NCI-H128 (cell line): ENCODE data around the gene ANKRD44.
A peak's percentile ranks its signal among the peaks of the same experiment; 100 is the strongest.
"Not testable (repeated sequence)": the region's sequence is repeated elsewhere in the genome, so short reads cannot be mapped to it uniquely, and the experiment has no call there.

Source experiments
- DNase-seq: peaks from one replicate; lab custom pipeline; 2025; ENCODE audit not compliant: unreplicated experiment; lab: John Stamatoyannopoulos, UW

The ANKRD44 gene

DNA sequence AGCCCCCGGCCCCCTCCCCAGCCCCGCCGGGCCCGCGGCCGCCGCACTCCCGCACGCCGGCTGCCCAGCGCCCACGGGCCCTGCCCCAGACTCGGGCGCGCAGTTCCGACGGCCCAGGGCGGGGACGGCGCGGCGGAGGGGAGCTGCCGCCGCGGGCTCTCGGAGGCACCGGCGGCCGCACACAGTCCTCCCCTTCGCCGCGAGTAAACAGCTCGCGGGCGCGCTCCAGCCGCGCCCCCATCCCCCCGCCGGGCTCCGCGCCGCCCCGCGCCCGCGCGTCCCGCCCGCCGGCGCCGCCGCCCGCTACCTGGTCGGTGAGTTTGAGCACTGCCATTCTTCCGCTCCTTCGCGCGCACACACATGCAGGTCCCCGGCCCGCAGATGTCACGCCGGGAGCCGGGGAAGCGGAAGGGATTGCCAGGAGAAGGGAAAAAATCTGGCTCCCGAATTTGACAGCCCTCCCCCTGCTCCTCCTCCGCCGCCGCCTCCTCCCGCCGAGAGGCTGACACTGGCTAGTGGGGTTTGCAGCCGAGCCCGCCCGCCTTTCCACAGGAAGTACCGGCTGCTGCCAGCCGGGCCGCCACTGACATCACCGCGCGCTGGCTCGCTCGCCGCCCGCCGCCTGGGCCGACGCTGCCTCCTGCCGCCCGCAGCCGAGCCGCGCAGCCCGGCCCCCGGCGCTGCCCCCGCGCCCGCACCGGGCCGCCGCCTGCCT, at the start of gene ANKRD44:
ANKRD44 (minus strand) TSS at position 510 of the 715 bp plus-strand sequence; CDS start at position 334, 176 bp downstream.
- DNase-seq: peak; percentile 29

GRCh38 chr2:197359859-197360258, 49.3 kb upstream of the ANKRD44 start:
- DNase-seq: no peak

DNA sequence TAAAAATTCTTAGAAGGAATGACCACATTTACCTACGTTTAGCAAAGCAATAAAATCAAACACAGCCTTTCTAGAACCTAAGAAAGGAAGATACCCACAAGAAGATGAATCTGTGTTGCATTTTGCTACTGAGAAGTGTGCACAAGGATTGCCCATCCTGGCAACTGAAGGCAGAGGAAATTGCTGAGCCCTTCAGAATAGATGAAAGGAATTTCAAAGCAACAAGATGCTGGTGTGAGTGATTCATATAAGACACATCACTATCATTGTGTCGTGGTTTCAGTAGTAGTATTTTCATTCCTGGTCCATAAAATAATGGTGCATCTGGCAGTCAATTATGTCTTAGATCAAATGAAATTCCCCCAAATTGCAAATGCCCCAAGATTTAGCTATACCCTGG, 48.4 kb upstream of the ANKRD44 start:
- no peak for DNase-seq

DNA sequence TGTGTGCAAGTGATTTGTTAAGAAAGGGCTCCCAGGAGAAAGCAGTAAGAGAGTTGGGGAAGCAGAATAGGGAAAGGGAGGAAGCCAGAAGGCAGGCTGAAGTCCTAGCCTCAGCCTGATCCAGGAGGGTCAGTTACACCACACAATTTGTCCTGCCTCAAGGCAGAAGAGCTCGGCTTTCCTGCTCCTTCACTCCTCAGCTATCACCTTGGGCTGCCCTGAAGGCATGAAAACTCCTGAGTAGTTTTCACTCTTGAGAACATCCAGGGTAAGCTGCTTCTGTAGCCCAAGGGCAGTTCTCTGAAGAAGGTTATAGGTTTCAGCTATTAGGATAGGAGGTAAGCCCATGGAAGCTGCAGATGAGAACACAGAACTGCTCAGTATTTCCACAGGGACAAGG, 47.4 kb upstream of the ANKRD44 start:
- no peak for DNase-seq

DNA sequence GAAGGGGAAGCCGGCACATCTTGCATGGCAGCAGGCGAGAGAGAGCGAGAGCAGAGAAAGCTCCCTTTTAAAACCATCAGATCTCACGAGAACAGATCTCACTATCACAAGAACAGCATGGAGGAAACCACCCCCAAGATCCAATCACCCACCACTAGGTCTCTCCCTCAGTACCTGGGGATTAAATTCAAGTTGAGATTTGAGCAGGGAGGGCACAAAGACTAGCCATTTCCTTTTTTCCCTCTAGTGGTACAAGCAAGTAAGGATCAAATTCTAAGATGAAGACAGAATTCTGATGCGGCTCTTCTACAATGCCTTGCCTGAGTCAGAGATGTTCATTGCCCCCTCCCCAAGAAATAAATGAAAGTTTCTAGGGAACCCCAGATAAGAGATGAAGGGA, 45.6 kb upstream of the ANKRD44 start:
- no peak for DNase-seq

- DNase-seq: no peak
These were observed 43.6 kb upstream of the ANKRD44 start for GRCh38 chr2:197354169-197354558.

DNA sequence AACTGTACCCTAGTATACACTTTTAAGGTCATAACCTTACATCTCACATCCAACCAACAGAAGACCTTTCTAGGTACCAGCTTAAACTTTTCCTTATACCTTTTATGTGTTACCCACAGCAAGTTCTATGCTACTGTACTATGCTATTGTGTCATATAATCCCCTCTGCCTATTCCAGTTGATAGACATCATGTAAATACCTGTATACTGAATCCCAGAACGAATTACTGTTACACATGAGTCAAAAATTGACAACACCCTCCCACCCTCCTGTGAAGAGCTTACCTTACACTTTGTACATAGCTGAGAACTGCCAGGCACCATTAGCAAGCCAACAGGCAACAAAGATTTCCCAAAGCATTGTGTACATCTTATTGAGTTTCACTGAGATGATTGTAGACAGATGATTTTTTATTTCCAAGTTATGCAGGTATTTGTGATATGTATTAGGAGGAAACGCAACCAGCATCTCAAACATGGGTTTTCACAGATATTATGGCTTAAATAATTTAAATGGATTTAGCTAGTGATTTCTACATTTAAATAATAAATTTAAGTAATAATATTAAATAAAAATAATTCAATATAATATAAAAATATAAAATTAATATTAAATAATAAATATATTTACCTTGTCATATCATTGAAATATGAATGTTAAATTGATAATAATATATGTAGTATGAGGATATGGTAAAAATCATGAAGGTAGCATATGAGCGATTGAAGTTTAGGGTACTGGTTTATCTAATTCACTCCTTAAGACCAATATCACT, 43.0 kb upstream of the ANKRD44 start:
- no peak for DNase-seq

GRCh38 chr2:197349699-197350098, 39.1 kb upstream of the ANKRD44 start:
- no peak for DNase-seq

DNA sequence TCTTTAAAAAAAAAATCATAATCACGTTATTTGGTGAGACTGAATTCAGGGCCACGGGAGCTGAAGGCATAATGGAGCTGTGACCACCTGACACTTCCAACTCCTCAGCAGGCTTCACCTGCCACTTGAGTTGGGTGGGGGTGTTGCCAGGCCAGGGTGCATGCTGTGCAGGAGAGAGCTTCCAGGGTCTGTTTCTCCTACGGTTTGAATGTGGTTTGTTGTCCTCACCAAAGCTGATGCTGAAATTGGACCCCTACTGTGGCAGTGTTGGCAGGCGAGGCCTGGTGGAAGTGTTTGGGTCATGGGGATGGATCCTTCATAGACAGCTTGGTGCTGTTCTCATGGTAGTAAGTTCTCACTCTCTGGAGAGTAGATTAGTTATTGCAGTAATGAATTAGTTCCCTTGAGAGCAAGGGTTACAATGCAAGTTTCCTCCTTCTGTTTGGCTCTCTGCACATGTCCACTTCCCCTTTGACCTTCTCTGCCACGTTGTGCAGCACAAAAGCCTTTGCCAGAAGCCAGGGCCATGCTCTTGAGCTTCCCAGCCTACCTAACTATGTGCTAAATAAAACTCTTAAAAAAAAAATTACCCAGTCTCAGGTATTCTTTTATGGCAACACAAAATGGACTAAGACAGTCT, 38.3 kb upstream of the ANKRD44 start:
- DNase-seq: no peak

DNA sequence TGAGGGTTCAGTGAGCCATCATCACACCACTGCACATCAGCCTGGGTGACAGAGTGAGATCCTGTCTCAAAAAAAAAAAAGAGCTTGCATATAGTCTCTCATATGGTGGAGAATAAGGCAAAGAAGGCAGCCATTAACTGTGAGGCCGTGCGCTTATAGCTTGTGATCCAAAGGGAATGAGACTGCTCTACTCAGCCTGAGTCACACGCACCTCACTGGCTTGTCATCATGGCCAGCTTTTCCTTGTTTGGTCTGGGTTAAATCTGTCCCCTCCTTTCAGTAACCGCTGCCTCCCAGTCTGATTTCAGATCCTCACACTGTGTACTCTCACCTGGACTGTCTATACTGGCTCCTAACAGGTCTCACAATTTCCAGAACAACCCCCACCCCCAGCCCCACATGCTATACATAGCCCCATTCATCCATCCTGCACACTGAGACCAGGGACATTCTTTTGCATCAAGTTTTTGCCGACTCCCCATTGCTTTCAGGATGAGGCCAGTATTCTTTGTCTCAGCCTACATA, 35.3 kb upstream of the ANKRD44 start:
- DNase-seq: no peak

DNA sequence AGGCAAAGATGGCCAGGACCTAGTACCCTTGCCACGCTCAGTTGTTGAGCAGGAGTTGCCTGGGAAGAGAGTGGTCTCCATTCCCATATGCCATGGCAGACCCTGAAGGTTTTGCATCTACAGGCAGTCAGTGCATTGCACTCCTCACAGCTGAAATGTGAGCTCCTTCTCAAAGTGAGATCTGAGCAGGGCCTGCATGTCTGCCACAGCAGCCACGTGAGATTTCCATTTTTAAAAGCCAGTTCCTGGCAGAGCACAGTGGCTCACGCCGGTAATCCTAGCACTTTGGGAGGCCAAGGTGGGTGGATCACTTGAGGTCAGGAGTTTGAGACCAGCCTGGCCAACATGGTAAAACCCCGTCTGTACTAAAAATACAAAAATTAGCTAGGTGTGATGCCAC, 33.4 kb upstream of the ANKRD44 start:
- not testable (repeated sequence) for DNase-seq

GRCh38 chr2:197340591-197340990, 30.0 kb upstream of the ANKRD44 start:
- DNase-seq: no peak

- no peak for DNase-seq
These were observed 29.1 kb upstream of the ANKRD44 start for GRCh38 chr2:197339496-197340220.

DNA sequence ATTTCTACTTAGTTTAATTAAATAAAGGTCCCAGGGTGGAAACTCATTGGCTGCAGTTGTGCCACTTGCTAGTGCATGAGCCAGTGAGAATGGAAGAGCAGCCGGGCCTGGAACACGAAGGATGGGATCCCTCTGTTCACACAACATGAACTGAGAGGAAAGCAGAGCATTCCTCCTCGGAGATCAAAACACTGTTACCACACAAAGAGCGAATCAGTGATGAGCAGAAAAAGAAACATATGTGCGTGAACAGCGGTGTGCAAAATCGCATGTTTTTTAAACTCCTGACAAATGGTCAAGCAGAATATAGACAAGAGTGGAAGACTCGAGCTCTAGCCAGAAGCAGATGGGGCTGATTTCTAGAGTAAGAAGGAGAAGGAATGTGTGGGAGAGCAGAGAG, 28.4 kb upstream of the ANKRD44 start:
- no peak for DNase-seq

- no peak for DNase-seq
These were observed 22.1 kb upstream of the ANKRD44 start for GRCh38 chr2:197332641-197333040.

DNA sequence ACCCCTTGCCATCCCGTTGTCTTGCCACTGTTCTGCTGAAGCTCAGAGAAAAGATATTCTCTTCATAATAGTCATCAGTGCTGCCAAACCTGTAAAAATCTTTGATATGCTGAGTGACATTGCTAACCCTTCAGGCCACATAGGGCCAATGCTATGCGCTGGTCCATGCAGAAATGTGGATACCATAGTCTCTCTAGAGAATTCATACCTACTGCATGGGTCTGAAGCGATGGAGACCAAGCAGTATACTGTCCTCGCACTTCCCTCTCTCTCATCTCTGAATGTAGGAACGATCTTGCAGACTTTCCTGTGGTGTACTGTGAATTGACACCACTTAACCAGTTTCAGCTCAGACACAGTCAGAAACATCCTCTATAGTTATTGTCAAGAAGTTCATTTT, 17.9 kb upstream of the ANKRD44 start:
- no peak for DNase-seq

DNA sequence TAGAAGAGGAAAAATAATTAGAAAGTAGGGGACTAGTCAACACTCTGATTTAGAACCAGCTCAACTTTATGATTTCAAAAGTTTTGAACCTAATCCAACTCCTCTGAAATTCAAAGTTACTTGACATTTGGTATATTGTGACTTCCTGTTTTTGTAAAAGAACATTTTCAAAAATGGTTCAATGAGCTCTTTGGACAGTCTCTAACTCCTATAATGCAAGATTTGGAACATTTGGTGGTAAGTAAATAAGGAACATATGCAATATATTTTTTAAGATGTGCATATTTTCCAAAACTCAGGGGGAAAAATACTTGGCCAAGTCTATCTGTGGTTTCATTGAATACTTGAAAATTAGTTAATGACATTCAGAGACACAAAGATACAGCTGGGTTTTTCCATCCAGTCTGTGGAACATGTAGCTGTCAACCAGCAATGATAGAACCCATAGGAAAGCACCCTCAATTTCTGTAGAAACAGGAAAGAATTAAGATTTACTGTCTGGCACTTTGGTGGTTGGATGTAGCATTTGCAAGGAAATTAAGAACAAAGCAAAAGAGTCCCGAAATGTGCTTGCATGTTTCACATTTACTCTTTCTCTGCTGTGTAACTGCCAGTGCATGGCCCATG, 17.0 kb upstream of the ANKRD44 start:
- no peak for DNase-seq

DNA sequence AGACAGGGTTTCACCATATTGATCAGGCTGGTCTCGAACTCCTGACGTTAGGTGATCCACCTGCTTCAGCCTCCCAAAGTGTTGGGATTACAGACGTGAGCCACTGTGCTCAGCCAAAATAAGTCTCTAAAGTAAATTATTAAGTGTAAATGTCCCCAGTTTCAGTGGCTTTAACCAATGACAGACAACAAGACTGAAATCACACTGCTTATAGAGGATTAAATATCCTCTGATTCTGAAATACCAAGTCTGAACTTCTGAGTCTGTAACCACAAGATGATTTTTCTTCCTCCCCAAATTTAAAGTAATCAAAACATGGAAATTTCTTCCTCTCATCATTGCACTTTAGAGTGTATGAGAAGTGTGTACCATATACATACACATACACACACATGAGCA, 16.5 kb upstream of the ANKRD44 start:
- DNase-seq: no peak

- DNase-seq: no peak
These were observed 14.2 kb upstream of the ANKRD44 start for GRCh38 chr2:197324801-197325200.
